Measurements from ENCODE around the gene FTO.

GRCh38 chr16:54160939-54161897 lies 457.3 kb downstream of the FTO start:
- TF ChIP-seq TAF1 (IDR thresholded peaks at IDR 0.05; ENCODE audit: borderline replicate concordance, insufficient read depth, low read length) (no peak), POLR2AphosphoS5 (IDR thresholded peaks at IDR 0.05; ENCODE audit: low read depth, low read length) (no peak)

Measured in PFSK-1 (cell line).